Body of pancreas (tissue), 4 donors: ENCODE results near the gene PTPRD.

ENCODE experiments used
- CTCF ChIP-seq, 7 experiments: fragments of 450-650 bp in 4 of 7; fragments of 200-600 bp in 3 of 7; sonication (generic) in 3 of 7; IDR thresholded peaks; one replicate each; pipeline ENCODE4 v1.5.1; 2016 to 2019; ENCODE audit warnings: antibody characterized with exemption in 7 of 7
- POLR2A ChIP-seq, 3 donors: fragments of 450-650 bp; IDR thresholded peaks; one replicate each; pipeline ENCODE4 v1.6.1; 2016; ENCODE audit warnings: antibody characterized with exemption in 3 of 3, mild to moderate bottlenecking in 2 of 3

DNA sequence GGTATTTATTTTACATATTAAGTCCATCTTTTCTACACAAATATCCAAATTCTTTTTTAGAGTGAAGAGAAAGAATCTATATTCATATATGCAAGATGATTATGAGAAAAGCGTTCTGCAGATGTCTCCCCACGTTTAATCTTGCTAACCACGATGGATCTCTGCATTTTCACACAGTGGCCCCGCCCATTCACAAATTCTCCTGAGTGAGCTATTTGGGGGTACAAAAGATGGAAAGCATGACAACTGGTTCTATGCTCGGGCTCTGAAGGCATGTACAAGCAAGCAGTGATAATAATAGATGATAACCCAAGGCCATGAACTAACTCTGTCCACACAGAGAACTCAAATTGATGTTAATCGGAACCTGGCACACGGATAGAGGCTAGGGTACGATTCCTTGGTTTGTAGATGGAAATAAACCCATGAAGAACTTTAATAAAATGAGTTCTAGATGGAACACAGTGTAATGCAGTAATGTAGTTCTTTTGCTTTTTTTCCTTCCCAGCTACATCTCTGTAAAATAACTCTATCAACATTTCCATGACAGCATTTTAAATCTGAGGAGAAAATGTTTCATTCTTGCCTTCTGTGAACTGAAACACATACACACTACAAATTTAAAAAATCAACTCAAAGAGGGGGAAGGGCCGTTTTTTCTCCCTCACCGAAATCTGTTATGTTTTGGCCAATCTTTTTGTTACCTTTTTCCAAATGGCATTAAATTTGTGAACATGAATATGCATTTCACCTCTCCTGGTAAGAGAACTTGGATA, 1961.5 kb downstream of the PTPRD start:
- TF ChIP-seq CTCF (IDR thresholded peaks at IDR 0.05) (no peak), POLR2A (IDR thresholded peaks at IDR 0.05) (no peak)
